ENCODE measurements around the gene DCXR. TPM values are rescaled to one million over a fixed set of nuclear protein-coding genes. Genes with fewer than 3 reads are reported as not detected.

The DCXR gene
- total RNA-seq, 1 experiment from 2014 or later = 306 TPM

GRCh38 chr17:82070611-82071010 is 33.1 kb upstream of the DCXR start:
- ATAC-seq = no peak
- ChIA-PET RAD21 (ENCODE audit: low non-redundant PET in 1 of 2, low total read pairs in 2 of 2, uncharacterized antibody in 2 of 2, unreplicated experiment in 2 of 2) (no interaction called here), POLR2A (interaction anchor here (0.7 kb wide), 1 partner anchor 33 kb away, joined by 3 read pairs; the partner anchor contains the start of gene DCXR), CTCF (interaction anchor here (0.8 kb wide), 1 partner anchor 40 kb away, joined by 3 read pairs; no protein-coding TSS in a partner anchor)
- no peaks in the 10 kb centered on the region for H4K20me1 ChIP-seq (ENCODE audit: insufficient read depth)
- no peaks in the 10 kb centered on the region for H3K9me2 ChIP-seq (ENCODE audit: insufficient read depth)
- peaks cover 3 to 6% of the 10 kb centered on the region in 2 experiments; a peak in 3 of 4 replicates for H3K4me1 ChIP-seq (ENCODE audit: control insufficient read depth in 1 of 2, insufficient read depth in 2 of 2, low read length in 2 of 2)
- H3K79me2 ChIP-seq (ENCODE audit: insufficient read depth, low read length) = no peaks in the 10 kb centered on the region
- no peaks in the 10 kb centered on the region for H3K27me3 ChIP-seq (ENCODE audit: insufficient read depth, low read length)
- H3K27ac ChIP-seq (ENCODE audit: low read depth, low read length) = no peak overlapping the region
- no peaks in the 10 kb centered on the region for H3K9me3 ChIP-seq (ENCODE audit: control insufficient read depth in 1 of 2, insufficient read depth in 1 of 2, low read depth in 1 of 2, low read length in 2 of 2)
- TF ChIP-seq FOSL1 (IDR thresholded peaks at IDR 0.05; ENCODE audit: low read depth) (no peak), MAX (IDR thresholded peaks at IDR 0.05) (no peak), ZFX (IDR thresholded peaks at IDR 0.05) (no peak), SIN3A (IDR thresholded peaks at IDR 0.05; ENCODE audit: low read depth) (no peak), EZH2 (IDR thresholded peaks at IDR 0.05) (no peak), REST (IDR thresholded peaks at IDR 0.05; ENCODE audit: low read depth) (no peak), TCF7L2 (IDR thresholded peaks at IDR 0.05; ENCODE audit: borderline replicate concordance, extremely low read depth, insufficient read depth, insufficient read length) (no peak), CTCF (IDR thresholded peaks at IDR 0.05 in 2 of 3, conservative IDR thresholded peaks at IDR 0.05 in 1 of 3; ENCODE audit: borderline replicate concordance in 1 of 3, insufficient read depth in 1 of 3, low read depth in 2 of 3, low read length in 2 of 3) (no peak), RAD21 (IDR thresholded peaks at IDR 0.05; ENCODE audit: low read depth) (no peak), POLR2A (IDR thresholded peaks at IDR 0.05; ENCODE audit: borderline replicate concordance, extremely low read depth, insufficient read depth, insufficient read length) (no peak), CEBPB (IDR thresholded peaks at IDR 0.05; ENCODE audit: low read depth) (no peak), ATF3 (IDR thresholded peaks at IDR 0.05) (no peak), EZH2phosphoT487 (IDR thresholded peaks at IDR 0.05; ENCODE audit: borderline replicate concordance) (no peak), EGR1 (IDR thresholded peaks at IDR 0.05; ENCODE audit: low read depth) (no peak), ZNF274 (IDR thresholded peaks at IDR 0.05; ENCODE audit: low read depth, low read length) (no peak), YY1 (IDR thresholded peaks at IDR 0.05; ENCODE audit: extremely low read depth, insufficient replicate concordance, low read depth, low read length) (no peak), ELF1 (IDR thresholded peaks at IDR 0.05; ENCODE audit: borderline replicate concordance, low read depth) (no peak), SP1 (IDR thresholded peaks at IDR 0.05; ENCODE audit: low read depth) (no peak), POLR2AphosphoS5 (IDR thresholded peaks at IDR 0.05; ENCODE audit: low read depth, low read length) (no peak), JUND (IDR thresholded peaks at IDR 0.05) (no peak)
- H3K4me3 ChIP-seq (replicated peaks in 1 of 2; ENCODE audit: low read depth in 1 of 2, low read length in 2 of 2) = no peak overlapping the region
- DNase-seq (ENCODE audit: low read depth, low spot score) = no peak
- no peak overlapping the region for H3K4me2 ChIP-seq (ENCODE audit: low read length)
- H3K9ac ChIP-seq (ENCODE audit: low read length) = no peak overlapping the region
- no TSS peak for BruUV-seq (replicated peaks)
- intact Hi-C loops (cut with micrococcal nuclease) = no loop called here
- H3K36me3 ChIP-seq (ENCODE audit: control insufficient read depth in 1 of 2, insufficient read depth in 2 of 2, low read length in 2 of 2) = no peaks in the 10 kb centered on the region
- H2AFZ ChIP-seq (ENCODE audit: low read depth, low read length, poor library complexity, severe bottlenecking) = no peak overlapping the region
